ACC112 (cell line): ENCODE results near the gene MROH8.

Source experiments
- H2AFZ ChIP-seq: fragments of 200-600 bp; sonication (generic); one replicate; pipeline ENCODE4 v1.6.0; 2017; ENCODE audit warnings: antibody characterized with exemption, low read length; ENCODE audit not compliant: unreplicated experiment
- H3K27ac ChIP-seq: fragments of 200-600 bp; sonication (generic); 2 replicates; pipeline ENCODE4 v1.5.1; 2014; ENCODE audit warnings: low read depth, mild to moderate bottlenecking, antibody characterized with exemption, low read length, moderate library complexity
- H3K27me3 ChIP-seq: fragments of 200-600 bp; sonication (generic); 2 replicates; pipeline ENCODE4 v1.6.1; 2014; ENCODE audit warnings: mild to moderate bottlenecking, antibody characterized with exemption, low read length, moderate library complexity, mixed read lengths; ENCODE audit not compliant: insufficient read depth
- H3K36me3 ChIP-seq: fragments of 200-600 bp; sonication (generic); 2 replicates; pipeline ENCODE4 v1.6.1; 2016; ENCODE audit warnings: mild to moderate bottlenecking, antibody characterized with exemption, low read length, moderate library complexity, mixed read lengths; ENCODE audit not compliant: insufficient read depth
- H3K4me1 ChIP-seq: fragments of 200-600 bp; sonication (generic); one replicate; pipeline ENCODE4 v1.6.1; 2016; ENCODE audit warnings: low read length, mixed read lengths; ENCODE audit not compliant: insufficient read depth, unreplicated experiment, control insufficient read depth
- H3K4me3 ChIP-seq: fragments of 200-600 bp; sonication (generic); 2 replicates; pipeline ENCODE4 v1.5.1; 2014; ENCODE audit warnings: mild to moderate bottlenecking, low read depth, low read length
- H3K79me2 ChIP-seq: fragments of 200-600 bp; sonication (generic); one replicate; pipeline ENCODE4 v1.6.0; 2016; ENCODE audit warnings: low read length; ENCODE audit not compliant: control insufficient read depth, unreplicated experiment, insufficient read depth

The MROH8 gene

GRCh38 chr20:37200376-37200775 is 21.0 kb upstream of the MROH8 start:
- H3K4me1 ChIP-seq, result peaks cover 10% of the 10 kb centered on the region
- H3K27ac ChIP-seq, result peak overlapping the region; percentile 97; the same call in 1 of the 2 replicates
- H3K79me2 ChIP-seq, result peaks cover 32% of the 10 kb centered on the region
- H3K36me3 ChIP-seq, result peaks cover 25% of the 10 kb centered on the region
- no peaks in the 10 kb centered on the region for H3K27me3 ChIP-seq
- H3K4me3 ChIP-seq, result no peak overlapping the region
- no peak overlapping the region for H2AFZ ChIP-seq

- Histone ChIP-seq H3K27me3 (no peaks in the 10 kb centered on the region), H2AFZ (no peak overlapping the region), H3K79me2 (peaks cover 34% of the 10 kb centered on the region), H3K4me1 (peaks cover 10% of the 10 kb centered on the region), H3K36me3 (peaks cover 12% of the 10 kb centered on the region; the same call in 1 of the 2 replicates), H3K27ac (no peak overlapping the region), H3K4me3 (no peak overlapping the region)
Observed at GRCh38 chr20:37198932-37199660, 19.7 kb upstream of the MROH8 start.

- H3K4me1 ChIP-seq, result no peaks in the 10 kb centered on the region
- H3K27ac ChIP-seq, result no peak overlapping the region
- no peak overlapping the region for H3K4me3 ChIP-seq
- H3K79me2 ChIP-seq, result peaks cover 53% of the 10 kb centered on the region
- H3K36me3 ChIP-seq, result 0 out of 2 replicates have a peak, but pooled peaks cover 4% of the 10 kb centered on the region
- no peaks in the 10 kb centered on the region for H3K27me3 ChIP-seq
- no peak overlapping the region for H2AFZ ChIP-seq
Observed at GRCh38 chr20:37194621-37195417, 15.5 kb upstream of the MROH8 start.

GRCh38 chr20:37193821-37194220 is 14.5 kb upstream of the MROH8 start:
- Histone ChIP-seq H3K27me3 (no peaks in the 10 kb centered on the region), H3K4me1 (no peaks in the 10 kb centered on the region), H3K27ac (no peak overlapping the region), H2AFZ (no peak overlapping the region), H3K4me3 (no peak overlapping the region), H3K36me3 (0 out of 2 replicates have a peak, but pooled peaks cover 5% of the 10 kb centered on the region), H3K79me2 (peaks cover 59% of the 10 kb centered on the region)

- H3K4me1 ChIP-seq, result no peaks in the 10 kb centered on the region
- H3K27me3 ChIP-seq, result no peaks in the 10 kb centered on the region
- H3K27ac ChIP-seq, result no peak overlapping the region
- 0 out of 2 replicates have a peak, but pooled peaks cover 5% of the 10 kb centered on the region for H3K36me3 ChIP-seq
- H2AFZ ChIP-seq, result no peak overlapping the region
- peaks cover 61% of the 10 kb centered on the region for H3K79me2 ChIP-seq
- no peak overlapping the region for H3K4me3 ChIP-seq
Observed at GRCh38 chr20:37193226-37193625, 13.9 kb upstream of the MROH8 start.

- Histone ChIP-seq H3K79me2 (peaks cover 52% of the 10 kb centered on the region), H2AFZ (no peak overlapping the region), H3K27me3 (no peaks in the 10 kb centered on the region), H3K4me3 (no peak overlapping the region), H3K36me3 (0 out of 2 replicates have a peak, but pooled peaks cover 5% of the 10 kb centered on the region), H3K4me1 (no peaks in the 10 kb centered on the region), H3K27ac (no peak overlapping the region)
Observed at GRCh38 chr20:37192137-37192854, 12.9 kb upstream of the MROH8 start.

GRCh38 chr20:37190354-37191112 is 11.2 kb upstream of the MROH8 start:
- H3K4me3 ChIP-seq, result no peak overlapping the region
- peaks cover 5% of the 10 kb centered on the region; the same call in 1 of the 2 replicates for H3K36me3 ChIP-seq
- no peak overlapping the region for H2AFZ ChIP-seq
- no peak overlapping the region for H3K27ac ChIP-seq
- no peaks in the 10 kb centered on the region for H3K27me3 ChIP-seq
- no peaks in the 10 kb centered on the region for H3K4me1 ChIP-seq
- H3K79me2 ChIP-seq, result peaks cover 48% of the 10 kb centered on the region

- Histone ChIP-seq H3K27ac (no peak overlapping the region), H3K4me3 (no peak overlapping the region), H3K79me2 (peaks cover 55% of the 10 kb centered on the region), H3K36me3 (peaks cover 5% of the 10 kb centered on the region; the same call in 1 of the 2 replicates), H3K4me1 (no peaks in the 10 kb centered on the region), H3K27me3 (no peaks in the 10 kb centered on the region), H2AFZ (no peak overlapping the region)
Observed at GRCh38 chr20:37189416-37190016, 10.2 kb upstream of the MROH8 start.

- Histone ChIP-seq H2AFZ (no peak overlapping the region), H3K27me3 (no peaks in the 10 kb centered on the region), H3K4me3 (no peak overlapping the region), H3K36me3 (peaks cover 5% of the 10 kb centered on the region; the same call in 1 of the 2 replicates), H3K79me2 (peaks cover 58% of the 10 kb centered on the region), H3K4me1 (no peaks in the 10 kb centered on the region), H3K27ac (no peak overlapping the region)
Observed at GRCh38 chr20:37188787-37189186, 9.4 kb upstream of the MROH8 start.
